ENCODE measurements around the gene SPATA20. TPM values are rescaled to one million over a fixed set of nuclear protein-coding genes. Genes with fewer than 3 reads are reported as not detected.

SPATA20 gene
- polyA plus RNA-seq, 1 donor from 2014 or later: 12.8 TPM

DNA sequence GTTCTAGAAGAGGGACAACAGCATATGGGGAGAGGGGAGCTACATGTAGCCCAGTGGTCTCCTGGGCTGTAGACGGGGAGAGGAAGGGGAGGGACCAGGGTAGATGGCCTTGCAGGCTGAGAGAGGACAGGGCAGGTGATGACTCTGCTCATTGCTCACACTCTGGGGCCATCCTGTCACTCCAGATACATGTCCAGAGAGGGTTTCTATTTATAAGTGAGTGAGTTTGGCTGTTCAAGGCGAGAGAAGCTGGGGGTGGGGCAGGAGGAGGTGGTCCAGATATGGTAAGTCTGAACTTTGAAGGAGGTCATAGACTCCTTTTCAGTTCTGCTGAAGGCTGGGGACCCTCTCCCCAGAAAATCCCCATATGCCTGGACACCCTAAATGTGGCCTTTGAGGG, 35.8 kb downstream of the SPATA20 start:
- Mint-ChIP-seq H3K27me3 (peaks cover 19% of the 10 kb centered on the region), H3K27ac (no peak overlapping the region)

DNA sequence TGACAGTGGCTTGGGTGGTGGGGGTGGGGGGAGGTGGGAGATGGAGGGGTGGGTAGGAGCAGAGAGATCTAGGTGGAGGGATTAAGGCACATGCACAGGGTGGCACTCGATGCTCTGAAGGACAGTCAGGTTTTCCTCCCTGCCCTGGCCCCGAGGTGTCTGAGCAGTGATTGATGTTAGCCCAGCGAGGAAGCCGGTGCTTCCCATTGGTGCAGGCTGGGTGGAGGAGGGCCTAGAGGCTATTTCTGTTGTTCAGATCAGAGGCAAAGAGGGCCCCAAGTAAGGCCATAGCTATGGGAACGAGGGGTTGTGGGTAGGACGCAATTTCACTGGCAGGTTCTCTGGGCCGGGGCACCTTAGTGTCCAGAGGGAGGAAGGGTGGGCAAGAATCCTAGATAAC, 36.7 kb downstream of the SPATA20 start:
- Mint-ChIP-seq H3K27ac (no peak overlapping the region), H3K4me1 (peaks cover 0 to 1% (median 0%) of the 10 kb centered on the region in 3 donors), H3K9me3 (no peaks in the 10 kb centered on the region), H3K27me3 (peaks cover 18% of the 10 kb centered on the region), H3K36me3 (no peaks in the 10 kb centered on the region), H3K4me3 (no peak overlapping the region)

More for the DNA sequence above, 35.8 kb downstream of the SPATA20 start:
- Mint-ChIP-seq H3K9me3 (no peaks in the 10 kb centered on the region), H3K4me3 (no peak overlapping the region), H3K4me1 (peaks cover 0 to 1% (median 0%) of the 10 kb centered on the region in 3 donors), H3K36me3 (no peaks in the 10 kb centered on the region)

DNA sequence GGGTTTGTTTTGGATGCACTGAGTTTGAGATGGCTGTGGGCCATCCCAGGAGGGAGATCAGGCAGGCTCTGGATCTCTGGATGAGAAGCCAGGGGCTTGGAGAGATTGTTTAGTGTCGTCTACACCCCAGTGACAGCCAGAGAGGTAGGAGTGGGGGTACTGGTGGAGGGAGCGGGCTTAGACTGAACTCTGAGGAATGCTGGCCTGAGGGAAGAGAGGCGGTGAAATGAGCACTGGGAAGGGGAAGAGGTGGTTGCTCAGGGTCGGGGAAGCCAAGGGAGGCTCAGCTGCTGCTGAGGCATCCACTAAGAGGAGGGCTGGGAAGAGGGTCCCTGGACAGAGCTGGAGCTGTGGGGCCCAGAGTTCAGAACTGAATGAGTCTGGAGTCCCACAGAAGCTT, 37.1 kb downstream of the SPATA20 start:
- no peaks in the 10 kb centered on the region for H3K36me3 Mint-ChIP-seq
- peaks cover 16% of the 10 kb centered on the region for H3K27me3 Mint-ChIP-seq
- H3K9me3 Mint-ChIP-seq: no peaks in the 10 kb centered on the region
- H3K27ac Mint-ChIP-seq: no peak overlapping the region
- H3K4me3 Mint-ChIP-seq: peak overlapping the region in 1 of 4 donors; percentile 57
- peaks cover 0 to 1% (median 0%) of the 10 kb centered on the region in 3 donors for H3K4me1 Mint-ChIP-seq

DNA sequence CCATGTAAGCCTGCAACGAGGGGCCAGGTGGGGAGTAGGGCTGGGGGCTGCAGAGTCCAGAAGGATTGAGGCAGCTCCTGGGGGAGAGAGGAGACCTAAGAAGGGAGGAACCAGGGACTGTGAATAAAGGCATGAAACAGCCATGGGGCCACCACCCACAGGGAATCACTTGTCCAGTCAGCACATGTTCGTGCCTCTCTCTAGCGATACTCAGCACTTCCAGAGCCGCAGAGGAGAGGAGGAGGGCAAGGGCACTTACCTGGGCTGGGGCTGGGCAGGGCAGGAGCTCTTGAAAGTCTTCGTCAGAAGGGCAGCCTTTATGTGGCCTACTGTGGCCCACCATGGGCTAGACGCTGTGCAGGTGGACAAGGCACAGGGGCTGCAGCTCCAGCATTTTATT, 37.8 kb downstream of the SPATA20 start:
- H3K4me1 Mint-ChIP-seq: peaks cover 0 to 1% (median 0%) of the 10 kb centered on the region in 3 donors
- no peak overlapping the region for H3K27ac Mint-ChIP-seq
- no peaks in the 10 kb centered on the region for H3K9me3 Mint-ChIP-seq
- peaks cover 16% of the 10 kb centered on the region for H3K27me3 Mint-ChIP-seq
- no peaks in the 10 kb centered on the region for H3K36me3 Mint-ChIP-seq
- no peak overlapping the region for H3K4me3 Mint-ChIP-seq

DNA sequence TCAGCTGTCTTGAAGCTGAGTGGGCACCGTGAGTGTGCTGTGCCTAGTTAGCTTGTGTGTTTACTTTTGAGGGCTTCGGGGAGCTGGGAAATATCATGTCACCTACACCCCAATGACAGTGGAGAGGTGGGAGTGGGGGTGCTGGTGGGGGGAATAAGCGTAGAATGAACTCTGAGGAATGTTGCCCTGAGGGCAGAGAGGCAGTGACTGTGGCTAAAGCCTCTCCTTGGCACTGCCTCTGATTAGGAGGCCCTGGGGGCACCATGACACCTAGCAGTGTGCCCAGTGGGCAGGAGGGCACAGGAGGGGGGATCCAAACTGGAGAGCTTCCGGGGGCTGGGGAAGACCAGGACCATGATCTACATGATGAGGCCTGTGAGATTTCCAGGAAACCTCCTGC, 38.4 kb downstream of the SPATA20 start:
- Mint-ChIP-seq H3K27ac (no peak overlapping the region), H3K4me3 (no peak overlapping the region), H3K9me3 (no peaks in the 10 kb centered on the region), H3K27me3 (peaks cover 16% of the 10 kb centered on the region), H3K4me1 (peaks cover 0 to 1% (median 0%) of the 10 kb centered on the region in 3 donors), H3K36me3 (no peaks in the 10 kb centered on the region)

DNA sequence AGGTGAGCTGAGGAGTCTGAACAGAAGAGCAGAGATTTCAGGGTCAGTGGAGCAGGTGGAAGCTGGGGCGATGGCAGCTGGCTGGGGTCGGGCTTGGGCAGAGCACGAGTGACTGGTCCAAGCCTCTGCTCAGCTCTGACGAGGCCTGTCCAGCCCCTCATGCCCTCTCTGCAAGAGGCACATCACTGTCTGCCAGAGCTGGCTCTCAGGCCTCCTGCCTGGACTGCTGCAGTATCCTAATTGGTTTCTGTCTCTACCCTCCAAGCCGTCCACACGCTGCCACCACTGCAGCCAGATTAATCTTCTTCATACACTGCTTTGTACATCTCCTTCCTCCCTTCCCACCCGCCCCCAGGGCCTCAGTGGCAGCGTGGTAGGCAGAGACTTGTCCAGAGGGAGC, 38.9 kb downstream of the SPATA20 start:
- Mint-ChIP-seq H3K9me3 (no peaks in the 10 kb centered on the region), H3K4me3 (no peak overlapping the region), H3K36me3 (no peaks in the 10 kb centered on the region), H3K4me1 (peaks cover 0 to 1% (median 0%) of the 10 kb centered on the region in 3 donors), H3K27ac (no peak overlapping the region), H3K27me3 (peaks cover 16% of the 10 kb centered on the region)

DNA sequence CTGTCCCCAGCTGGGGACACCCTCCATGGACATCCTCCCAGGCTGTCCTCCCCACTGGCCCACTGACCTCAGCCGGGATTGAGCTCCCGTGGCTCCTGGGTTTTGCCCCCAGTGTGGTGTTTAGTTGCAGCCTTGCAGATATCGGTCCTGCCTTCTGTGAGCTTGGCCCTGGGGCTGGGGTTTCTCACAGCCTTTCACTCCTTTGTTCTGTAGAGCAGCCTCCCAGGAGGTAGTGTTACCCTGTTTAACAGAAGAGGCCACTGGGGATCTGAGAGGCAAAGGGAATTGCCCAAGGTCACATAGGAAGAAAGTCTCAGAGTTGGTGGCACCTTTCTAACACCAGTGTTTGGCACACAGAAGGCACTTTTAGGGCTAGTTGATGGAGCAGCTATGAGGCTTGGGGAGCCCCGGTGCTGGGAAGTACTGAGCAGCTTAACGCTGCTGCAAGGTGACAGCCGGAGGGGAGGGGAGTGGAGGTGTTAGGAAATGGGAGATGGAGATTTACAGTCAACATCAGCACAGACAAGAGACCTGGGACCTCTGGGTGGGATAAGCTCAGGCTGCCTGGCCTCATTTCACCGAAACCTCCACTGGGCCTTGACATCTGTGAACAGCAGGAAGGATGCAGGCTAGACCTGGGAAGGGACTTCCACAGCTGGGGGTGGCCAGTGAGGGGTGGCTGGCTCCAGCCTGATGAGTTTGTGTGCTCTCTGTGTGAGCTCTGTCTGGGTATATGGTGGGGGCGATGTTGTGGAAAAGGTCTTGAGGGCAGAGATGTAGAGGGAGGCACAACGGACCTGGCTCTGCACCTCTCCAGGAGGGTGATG, 39.7 kb downstream of the SPATA20 start:
- Mint-ChIP-seq H3K27me3 (peaks cover 15% of the 10 kb centered on the region), H3K9me3 (no peaks in the 10 kb centered on the region), H3K36me3 (no peaks in the 10 kb centered on the region), H3K4me1 (peaks cover 0 to 1% (median 0%) of the 10 kb centered on the region in 3 donors), H3K4me3 (no peak overlapping the region), H3K27ac (no peak overlapping the region)

DNA sequence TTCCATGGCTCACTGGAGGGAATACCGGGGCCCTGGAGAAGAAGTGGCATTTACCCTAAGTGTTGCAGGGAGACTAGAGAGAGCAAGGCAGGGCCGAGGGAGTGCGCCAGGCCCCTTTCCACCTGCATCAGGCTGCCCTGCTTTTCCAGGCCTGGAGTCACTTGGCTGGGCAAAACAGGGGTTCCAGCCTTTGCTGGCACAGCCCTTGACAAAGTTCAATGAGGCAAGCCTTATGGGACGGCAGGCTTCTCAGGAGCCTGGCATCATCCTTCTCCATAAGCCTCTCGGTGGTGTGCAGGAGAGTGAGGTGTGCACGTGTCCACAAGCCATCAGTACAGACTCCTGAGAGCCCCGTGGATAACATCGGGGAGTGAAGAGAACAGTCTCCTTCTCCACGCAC, 40.6 kb downstream of the SPATA20 start:
- peaks cover 10% of the 10 kb centered on the region for H3K27me3 Mint-ChIP-seq
- no peak overlapping the region for H3K27ac Mint-ChIP-seq
- no peaks in the 10 kb centered on the region for H3K9me3 Mint-ChIP-seq
- peaks cover 0 to 1% (median 0%) of the 10 kb centered on the region in 3 donors for H3K4me1 Mint-ChIP-seq
- no peaks in the 10 kb centered on the region for H3K36me3 Mint-ChIP-seq
- no peak overlapping the region for H3K4me3 Mint-ChIP-seq

DNA sequence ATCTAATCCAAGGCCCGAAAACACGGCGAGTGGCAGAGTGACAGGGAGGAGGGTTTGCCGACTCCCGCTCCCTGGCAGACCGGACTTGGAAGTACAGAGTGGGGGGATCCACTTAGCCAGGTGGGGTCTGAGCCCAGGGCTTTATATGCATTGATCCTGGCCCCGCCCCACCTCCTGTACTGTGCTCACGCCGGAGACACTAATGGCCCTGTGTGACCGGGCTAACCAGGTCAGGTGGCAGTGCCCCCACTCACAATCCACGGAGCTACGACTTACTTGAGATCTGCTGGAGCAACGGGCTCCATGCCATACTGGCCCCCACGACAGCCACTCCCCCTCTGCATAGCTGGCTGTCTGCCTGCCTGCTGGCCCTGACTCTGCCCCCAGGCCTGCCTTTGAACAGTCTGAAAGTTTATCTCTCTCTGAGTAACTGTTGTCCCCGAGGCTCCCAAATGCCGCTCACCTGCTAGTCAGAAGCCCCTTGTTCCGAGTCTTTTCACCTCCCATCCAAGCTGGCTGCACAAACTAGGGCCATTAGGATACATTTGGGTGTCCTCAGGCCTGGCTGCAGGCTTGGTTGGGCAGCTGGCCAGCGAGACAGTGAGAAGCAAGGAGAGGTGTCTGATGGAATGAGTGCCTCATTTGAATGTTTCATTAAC, 41.5 kb downstream of the SPATA20 start:
- Mint-ChIP-seq H3K27me3 (peaks cover 8% of the 10 kb centered on the region), H3K36me3 (no peaks in the 10 kb centered on the region), H3K4me3 (no peak overlapping the region), H3K27ac (no peak overlapping the region), H3K4me1 (peaks cover 0 to 1% (median 0%) of the 10 kb centered on the region in 3 donors), H3K9me3 (no peaks in the 10 kb centered on the region)

DNA sequence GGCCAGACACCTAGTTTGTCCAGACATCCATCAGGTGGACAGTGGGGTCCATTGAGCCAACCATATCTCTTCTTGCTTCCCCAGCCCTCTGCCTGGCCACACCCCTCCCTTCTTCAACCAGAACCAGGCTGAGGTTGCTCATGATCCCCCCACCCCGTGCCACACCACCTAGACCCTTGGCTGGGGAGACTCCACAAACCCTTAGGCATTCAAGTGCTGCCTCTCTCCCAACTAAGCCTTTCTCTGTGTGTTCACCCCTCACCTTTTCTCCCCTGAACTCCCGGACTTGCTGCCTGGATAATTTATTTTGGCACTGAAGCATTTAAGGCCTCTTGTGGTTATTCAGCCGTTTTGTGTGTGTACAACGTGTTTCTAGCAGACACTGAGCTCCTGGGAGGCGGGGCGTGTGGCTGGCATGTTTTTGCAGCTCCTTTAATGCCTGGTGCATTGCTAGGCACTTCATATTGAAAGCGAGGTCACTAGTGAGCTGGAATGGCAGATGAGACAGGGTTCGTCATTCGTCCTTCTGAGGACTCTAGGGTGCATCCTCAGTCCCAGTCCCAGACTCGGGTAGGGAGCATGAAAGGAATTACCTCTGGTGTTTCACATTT, 42.2 kb downstream of the SPATA20 start:
- Mint-ChIP-seq H3K27ac (no peak overlapping the region), H3K4me1 (no peaks in the 10 kb centered on the region), H3K27me3 (peaks cover 4% of the 10 kb centered on the region), H3K9me3 (no peaks in the 10 kb centered on the region), H3K36me3 (no peaks in the 10 kb centered on the region), H3K4me3 (no peak overlapping the region)

DNA sequence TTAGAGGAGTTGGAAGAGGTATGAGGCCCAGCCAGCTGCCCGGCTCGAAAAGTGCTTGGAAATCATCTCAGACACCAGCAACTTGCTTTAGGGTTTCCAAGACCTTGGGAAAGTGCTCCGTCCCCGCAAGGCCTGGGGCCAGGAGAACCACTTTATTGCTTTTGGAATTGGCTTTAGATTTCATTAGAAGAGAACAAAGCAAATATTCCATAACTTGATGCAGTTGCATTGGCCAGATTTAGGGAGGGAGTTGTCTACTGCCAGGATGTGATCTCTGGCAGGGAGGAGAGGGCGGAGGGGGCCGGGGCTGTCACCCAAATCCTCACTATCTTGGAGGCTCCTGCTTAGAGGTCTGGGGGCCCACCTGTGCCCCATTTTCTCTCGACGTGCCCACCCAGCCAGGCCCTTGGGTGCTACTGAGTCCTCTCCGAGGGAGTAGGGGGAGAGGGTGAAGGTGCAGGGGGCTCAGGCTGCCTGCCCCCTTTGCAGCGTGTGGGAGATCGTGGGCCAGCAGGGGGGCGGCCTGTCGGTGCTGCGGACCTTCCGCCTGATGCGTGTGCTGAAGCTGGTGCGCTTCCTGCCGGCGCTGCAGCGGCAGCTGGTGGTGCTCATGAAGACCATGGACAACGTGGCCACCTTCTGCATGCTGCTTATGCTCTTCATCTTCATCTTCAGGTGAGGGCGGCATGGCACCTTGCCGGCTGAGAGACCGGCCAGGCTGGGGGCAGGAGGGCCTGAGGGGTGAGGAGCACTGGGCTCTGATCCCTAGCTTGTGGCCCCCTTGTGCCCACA, 44.2 kb downstream of the SPATA20 start:
- Mint-ChIP-seq H3K36me3 (no peaks in the 10 kb centered on the region), H3K4me1 (no peaks in the 10 kb centered on the region), H3K27ac (no peak overlapping the region), H3K9me3 (no peaks in the 10 kb centered on the region), H3K27me3 (no peaks in the 10 kb centered on the region), H3K4me3 (no peak overlapping the region)

DNA sequence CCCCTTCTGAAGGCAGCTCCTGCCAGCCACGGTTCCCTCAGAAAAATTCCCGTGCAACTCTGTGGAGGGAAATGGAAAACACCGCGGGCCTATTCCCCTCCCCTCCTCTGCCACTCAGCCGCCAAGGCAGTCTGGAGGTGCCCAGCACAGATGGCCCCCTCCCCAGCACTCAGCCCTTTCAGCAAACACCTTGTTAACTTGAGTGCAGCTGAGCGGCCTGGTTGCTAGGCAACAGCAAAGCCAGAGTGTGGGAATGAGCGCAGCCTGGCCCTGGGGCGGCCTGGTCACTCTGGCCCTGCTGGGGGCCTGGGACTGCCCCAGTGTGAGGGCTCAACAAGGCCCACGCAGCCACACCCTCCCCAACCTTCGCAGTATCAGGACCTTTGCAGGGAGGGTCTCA, 46.3 kb downstream of the SPATA20 start:
- Mint-ChIP-seq H3K27me3 (peaks cover 4% of the 10 kb centered on the region), H3K4me3 (no peak overlapping the region), H3K27ac (no peak overlapping the region), H3K4me1 (peaks cover 0 to 1% (median under 1%) of the 10 kb centered on the region in 3 donors), H3K36me3 (no peaks in the 10 kb centered on the region), H3K9me3 (peaks cover 0 to 3% (median 0%) of the 10 kb centered on the region in 3 donors)

DNA sequence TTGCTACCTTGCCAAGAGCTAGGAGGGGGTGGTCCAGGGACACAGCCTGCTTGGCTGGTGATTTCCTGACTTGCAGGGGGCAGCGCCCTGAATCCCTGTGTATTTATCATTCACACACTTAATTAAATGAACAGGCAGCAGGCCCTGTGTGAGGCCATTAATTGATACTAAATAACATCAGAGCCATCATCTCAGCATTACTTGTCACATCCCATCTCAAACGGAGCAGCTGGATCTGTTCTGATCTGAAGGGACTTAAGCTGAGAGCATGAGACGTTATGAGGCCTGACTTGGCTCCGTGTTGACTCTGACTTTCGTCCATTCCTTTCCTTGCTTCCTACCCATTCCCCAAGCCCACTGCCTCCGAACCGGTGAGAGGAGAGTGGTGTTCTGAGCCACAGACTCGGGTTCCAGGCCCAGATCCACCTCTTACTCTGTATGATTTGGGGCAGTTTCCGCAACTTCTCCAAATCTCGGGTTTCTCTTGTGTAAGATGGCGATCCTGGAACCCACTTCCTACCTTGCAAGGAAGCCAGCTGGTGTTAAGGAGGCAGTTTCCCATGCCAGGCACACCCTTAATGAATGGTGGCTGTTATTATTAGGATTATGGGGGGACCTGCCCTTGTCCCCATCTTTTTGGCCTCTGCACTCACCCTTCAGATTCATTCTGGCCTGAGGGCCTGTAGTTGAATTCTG, 47.3 kb downstream of the SPATA20 start:
- Mint-ChIP-seq H3K27me3 (peaks cover 4% of the 10 kb centered on the region), H3K36me3 (no peaks in the 10 kb centered on the region), H3K27ac (no peak overlapping the region), H3K4me3 (peak overlapping the region in 1 of 4 donors; percentile 28), H3K9me3 (peaks cover 0 to 3% (median 0%) of the 10 kb centered on the region in 3 donors), H3K4me1 (peaks cover 0 to 4% (median 4%) of the 10 kb centered on the region in 3 donors)

DNA sequence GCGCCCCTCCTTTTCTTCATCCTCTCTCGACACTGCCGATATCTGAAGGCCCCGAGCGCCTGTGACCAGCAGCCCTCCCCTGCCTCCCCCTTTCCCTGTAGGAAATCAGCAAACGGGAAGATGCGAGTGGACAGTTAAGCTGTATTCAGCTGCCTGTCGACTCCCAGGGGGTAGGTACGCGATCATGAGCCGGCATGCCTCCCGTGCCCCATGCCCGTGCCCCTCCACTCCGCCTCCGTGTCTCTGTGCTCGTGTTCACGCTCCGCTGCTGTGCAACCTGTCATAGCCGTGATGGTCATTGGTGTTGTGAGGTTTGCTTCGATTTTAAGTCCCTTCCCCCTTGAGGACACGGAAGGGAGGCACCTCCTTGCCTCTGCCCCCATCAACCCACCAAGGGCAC, 47.9 kb downstream of the SPATA20 start:
- no peak overlapping the region for H3K27ac Mint-ChIP-seq
- no peaks in the 10 kb centered on the region for H3K36me3 Mint-ChIP-seq
- no peak overlapping the region for H3K4me3 Mint-ChIP-seq
- H3K27me3 Mint-ChIP-seq: peaks cover 4% of the 10 kb centered on the region
- peaks cover 0 to 4% (median 4%) of the 10 kb centered on the region in 3 donors for H3K4me1 Mint-ChIP-seq
- H3K9me3 Mint-ChIP-seq: peaks cover 0 to 3% (median 0%) of the 10 kb centered on the region in 3 donors

All from IgD-negative memory B cell (primary cell).